ENCODE results near the gene CACFD1. TPM values are rescaled to one million over a fixed set of nuclear protein-coding genes. Genes with fewer than 3 reads are reported as not detected.

The CACFD1 gene
- total RNA-seq, 4 donors from 2014 or later, result 8.6 to 16.3 (median 10.3) TPM

- TF ChIP-seq EP300 (IDR thresholded peaks at IDR 0.05) (no peak), POLR2A (IDR thresholded peaks at IDR 0.05) (no peak)
- TF ChIP-seq, protein P1, sequence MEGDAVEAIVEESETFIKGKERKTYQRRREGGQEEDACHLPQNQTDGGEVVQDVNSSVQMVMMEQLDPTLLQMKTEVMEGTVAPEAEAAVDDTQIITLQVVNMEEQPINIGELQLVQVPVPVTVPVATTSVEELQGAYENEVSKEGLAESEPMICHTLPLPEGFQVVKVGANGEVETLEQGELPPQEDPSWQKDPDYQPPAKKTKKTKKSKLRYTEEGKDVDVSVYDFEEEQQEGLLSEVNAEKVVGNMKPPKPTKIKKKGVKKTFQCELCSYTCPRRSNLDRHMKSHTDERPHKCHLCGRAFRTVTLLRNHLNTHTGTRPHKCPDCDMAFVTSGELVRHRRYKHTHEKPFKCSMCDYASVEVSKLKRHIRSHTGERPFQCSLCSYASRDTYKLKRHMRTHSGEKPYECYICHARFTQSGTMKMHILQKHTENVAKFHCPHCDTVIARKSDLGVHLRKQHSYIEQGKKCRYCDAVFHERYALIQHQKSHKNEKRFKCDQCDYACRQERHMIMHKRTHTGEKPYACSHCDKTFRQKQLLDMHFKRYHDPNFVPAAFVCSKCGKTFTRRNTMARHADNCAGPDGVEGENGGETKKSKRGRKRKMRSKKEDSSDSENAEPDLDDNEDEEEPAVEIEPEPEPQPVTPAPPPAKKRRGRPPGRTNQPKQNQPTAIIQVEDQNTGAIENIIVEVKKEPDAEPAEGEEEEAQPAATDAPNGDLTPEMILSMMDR (IDR thresholded peaks at IDR 0.05), result no peak
- no peaks in the 10 kb centered on the region for H3K9me3 ChIP-seq
- peaks cover 0 to 31% (median 6%) of the 10 kb centered on the region in 4 donors for H3K4me1 ChIP-seq
- no peak for DNase-seq (ENCODE audit: low spot score in 2 of 2)
- no peak overlapping the region for H3K27ac ChIP-seq
- H3K4me3 ChIP-seq, result no peak overlapping the region
- H3K36me3 ChIP-seq, result no peaks in the 10 kb centered on the region
- 89 to 98% methylated on average over 3 to 5 of the region's 5 CpGs for WGBS, 2 donors
- peaks cover 0 to 3% of the 10 kb centered on the region in 2 donors for H3K27me3 ChIP-seq
These were observed 58.4 kb downstream of the CACFD1 start for GRCh38 chr9:133518200-133518599.

- DNase-seq (ENCODE audit: low spot score in 2 of 2), result no peak
- Histone ChIP-seq H3K36me3 (no peaks in the 10 kb centered on the region), H3K27me3 (peaks cover 0 to 3% of the 10 kb centered on the region in 2 donors), H3K4me3 (no peak overlapping the region), H3K4me1 (peaks cover 0 to 25% (median 3%) of the 10 kb centered on the region in 4 donors), H3K9me3 (no peaks in the 10 kb centered on the region), H3K27ac (no peak overlapping the region)
- WGBS, 2 donors, result 86 to 93% methylated on average over 25 to 26 of the region's 27 CpGs
- no peak for TF ChIP-seq POLR2A (IDR thresholded peaks at IDR 0.05)
- TF ChIP-seq EP300 (IDR thresholded peaks at IDR 0.05), result no peak
- TF ChIP-seq, protein P1 (IDR thresholded peaks at IDR 0.05), result no peak
These were observed 59.1 kb downstream of the CACFD1 start for GRCh38 chr9:133518706-133519449.

- no peak for DNase-seq (ENCODE audit: low spot score in 2 of 2)
- no peak overlapping the region for H3K27ac ChIP-seq
- peaks cover 0 to 19% (median under 1%) of the 10 kb centered on the region in 4 donors for H3K4me1 ChIP-seq
- TF ChIP-seq EP300 (IDR thresholded peaks at IDR 0.05) (no peak), POLR2A (IDR thresholded peaks at IDR 0.05) (no peak)
- TF ChIP-seq, protein P1 (IDR thresholded peaks at IDR 0.05), result no peak
- 62% methylated on average over 7 of the region's 7 CpGs for WGBS, 2 donors
- H3K9me3 ChIP-seq, result no peaks in the 10 kb centered on the region
- H3K27me3 ChIP-seq, result peaks cover 0 to 3% of the 10 kb centered on the region in 2 donors
- no peaks in the 10 kb centered on the region for H3K36me3 ChIP-seq
- H3K4me3 ChIP-seq, result no peak overlapping the region
These were observed 59.9 kb downstream of the CACFD1 start for GRCh38 chr9:133519693-133520092.

GRCh38 chr9:133520121-133520835 lies 60.5 kb downstream of the CACFD1 start:
- WGBS, 2 donors, result 85 to 87% methylated on average over 16 to 19 of the region's 24 CpGs
- no peaks in the 10 kb centered on the region for H3K9me3 ChIP-seq
- peaks cover 0 to 13% (median 0%) of the 10 kb centered on the region in 4 donors for H3K4me1 ChIP-seq
- H3K4me3 ChIP-seq, result no peak overlapping the region
- DNase-seq (ENCODE audit: low spot score in 2 of 2), result no peak
- H3K27me3 ChIP-seq, result peaks cover 0 to 3% of the 10 kb centered on the region in 2 donors
- no peak overlapping the region for H3K27ac ChIP-seq
- TF ChIP-seq, protein P1 (IDR thresholded peaks at IDR 0.05), result no peak
- TF ChIP-seq POLR2A (IDR thresholded peaks at IDR 0.05), result no peak
- no peaks in the 10 kb centered on the region for H3K36me3 ChIP-seq

Other genes with a start within 250 kb of the CACFD1 start
- gene ABO, start 184.8 kb upstream of the CACFD1 start, total RNA-seq, result 10 to 100 TPM in 2 of 4 donors, 1 to 10 TPM in 2; 4.8 to 25.5 (median 8.9) TPM
- 10 to 100 TPM; 21.6 to 36.3 (median 31.5) TPM for gene SURF6, start 123.8 kb upstream of the CACFD1 start, total RNA-seq
- gene MED22, start 111.8 kb upstream of the CACFD1 start, total RNA-seq, result 10 to 100 TPM; 29.3 to 63.6 (median 39.2) TPM
- gene RPL7A, start 111.8 kb upstream of the CACFD1 start, total RNA-seq, result 1,000 to 10,000 TPM; 1,757 to 2,575 (median 2,004) TPM
- 10 to 100 TPM; 35.0 to 59.4 (median 41.6) TPM for gene SURF1, start 103.5 kb upstream of the CACFD1 start, total RNA-seq
- gene SURF2, start 103.4 kb upstream of the CACFD1 start, total RNA-seq, result 10 to 100 TPM; 12.2 to 24.3 (median 23.0) TPM
- gene SURF4, start 83.9 kb upstream of the CACFD1 start, total RNA-seq, result 100 to 1,000 TPM; 102 to 213 (median 123) TPM
- 1 to 10 TPM in 1 of 4 donors, under 1 TPM in 3; 0.22 to 1.0 (median 0.69) TPM for gene STKLD1, start 83.6 kb upstream of the CACFD1 start, total RNA-seq
- 10 to 100 TPM; 17.9 to 27.0 (median 22.7) TPM for gene REXO4, start 42.0 kb upstream of the CACFD1 start, total RNA-seq
- 1 to 10 TPM; 1.7 to 4.3 (median 3.2) TPM for gene ADAMTS13, start 37.6 kb upstream of the CACFD1 start, total RNA-seq
- 1 to 10 TPM; 2.1 to 6.3 (median 3.0) TPM for gene SLC2A6, start 19.1 kb downstream of the CACFD1 start, total RNA-seq
- gene MYMK, start 65.0 kb downstream of the CACFD1 start, total RNA-seq, result 1 to 10 TPM in 2 of 4 donors, not detected in 2; 1.4 to 8.3 TPM
- 10 to 100 TPM; 11.1 to 38.9 (median 26.9) TPM for gene ADAMTSL2, start 74.7 kb downstream of the CACFD1 start, total RNA-seq
- 1 to 10 TPM in 2 of 4 donors, under 1 TPM in 1, not detected in 1; 0.90 to 2.2 (median 1.0) TPM for gene FAM163B, start 149.4 kb downstream of the CACFD1 start, total RNA-seq
- 1 to 10 TPM in 1 of 4 donors, under 1 TPM in 2, not detected in 1; under 0.01 to 1.2 (median 0.22) TPM for gene DBH, start 176.4 kb downstream of the CACFD1 start, total RNA-seq

Measured in tibial nerve (tissue), 4 donors.